ENCODE measurements around the gene PZP. TPM values are rescaled to one million over a fixed set of nuclear protein-coding genes. Genes with fewer than 3 reads are reported as not detected.

PZP gene
- total RNA-seq, 1 experiment from 2014 or later, result not detected

DNA sequence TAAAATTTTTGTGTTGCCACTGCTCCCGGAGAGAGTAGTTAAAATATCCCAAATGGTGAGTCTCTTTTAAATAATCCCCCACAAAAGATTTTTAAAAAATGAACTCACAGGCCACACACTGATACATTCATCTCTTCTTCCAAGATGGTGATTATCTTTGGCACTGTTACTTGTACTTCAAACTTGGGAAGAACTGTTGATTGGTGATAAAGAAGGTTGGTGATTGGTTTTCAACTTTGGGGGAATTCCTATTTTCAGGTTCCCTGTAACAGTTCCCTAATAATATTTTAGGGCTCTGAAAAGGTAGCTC is 99.0 kb downstream of the PZP start:
- no peaks in the 10 kb centered on the region for H3K36me3 ChIP-seq (ENCODE audit: low read depth)
- POLR2A ChIA-PET (ENCODE audit: unreplicated experiment), result no interaction called here
- no peak overlapping the region for H2AFZ ChIP-seq
- no peak overlapping the region for H3K4me2 ChIP-seq
- H3K9me3 ChIP-seq (ENCODE audit: insufficient read depth, low read depth), result no peaks in the 10 kb centered on the region
- no peak overlapping the region for H3K27ac ChIP-seq
- H3K4me1 ChIP-seq (replicated peaks; ENCODE audit: insufficient read depth), result no peaks in the 10 kb centered on the region
- intact Hi-C loops (cut with micrococcal nuclease; ENCODE audit: unreplicated experiment), result no loop called here
- no peak for DNase-seq
- no peaks in the 10 kb centered on the region; the same call in 1 of the 2 replicates for H3K27me3 ChIP-seq (ENCODE audit: insufficient read depth, low read depth)
- no peaks in the 10 kb centered on the region for H3K79me2 ChIP-seq (ENCODE audit: low read depth)
- CTCF ChIA-PET, result no interaction called here
- H3K4me3 ChIP-seq, result no peak overlapping the region
- H3K9me2 ChIP-seq (ENCODE audit: insufficient read depth), result no peaks in the 10 kb centered on the region
- H3F3A ChIP-seq (ENCODE audit: insufficient read depth, low read depth), result no peaks in the 10 kb centered on the region
- no TSS peak for BruUV-seq (replicated peaks)
- H4K20me1 ChIP-seq (ENCODE audit: insufficient read depth), result no peaks in the 10 kb centered on the region
- no peak for TF ChIP-seq EZH2 (IDR thresholded peaks at IDR 0.05; ENCODE audit: low read depth)
- TF ChIP-seq, protein P1, sequence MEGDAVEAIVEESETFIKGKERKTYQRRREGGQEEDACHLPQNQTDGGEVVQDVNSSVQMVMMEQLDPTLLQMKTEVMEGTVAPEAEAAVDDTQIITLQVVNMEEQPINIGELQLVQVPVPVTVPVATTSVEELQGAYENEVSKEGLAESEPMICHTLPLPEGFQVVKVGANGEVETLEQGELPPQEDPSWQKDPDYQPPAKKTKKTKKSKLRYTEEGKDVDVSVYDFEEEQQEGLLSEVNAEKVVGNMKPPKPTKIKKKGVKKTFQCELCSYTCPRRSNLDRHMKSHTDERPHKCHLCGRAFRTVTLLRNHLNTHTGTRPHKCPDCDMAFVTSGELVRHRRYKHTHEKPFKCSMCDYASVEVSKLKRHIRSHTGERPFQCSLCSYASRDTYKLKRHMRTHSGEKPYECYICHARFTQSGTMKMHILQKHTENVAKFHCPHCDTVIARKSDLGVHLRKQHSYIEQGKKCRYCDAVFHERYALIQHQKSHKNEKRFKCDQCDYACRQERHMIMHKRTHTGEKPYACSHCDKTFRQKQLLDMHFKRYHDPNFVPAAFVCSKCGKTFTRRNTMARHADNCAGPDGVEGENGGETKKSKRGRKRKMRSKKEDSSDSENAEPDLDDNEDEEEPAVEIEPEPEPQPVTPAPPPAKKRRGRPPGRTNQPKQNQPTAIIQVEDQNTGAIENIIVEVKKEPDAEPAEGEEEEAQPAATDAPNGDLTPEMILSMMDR (conservative IDR thresholded peaks at IDR 0.05), result no peak

DNA sequence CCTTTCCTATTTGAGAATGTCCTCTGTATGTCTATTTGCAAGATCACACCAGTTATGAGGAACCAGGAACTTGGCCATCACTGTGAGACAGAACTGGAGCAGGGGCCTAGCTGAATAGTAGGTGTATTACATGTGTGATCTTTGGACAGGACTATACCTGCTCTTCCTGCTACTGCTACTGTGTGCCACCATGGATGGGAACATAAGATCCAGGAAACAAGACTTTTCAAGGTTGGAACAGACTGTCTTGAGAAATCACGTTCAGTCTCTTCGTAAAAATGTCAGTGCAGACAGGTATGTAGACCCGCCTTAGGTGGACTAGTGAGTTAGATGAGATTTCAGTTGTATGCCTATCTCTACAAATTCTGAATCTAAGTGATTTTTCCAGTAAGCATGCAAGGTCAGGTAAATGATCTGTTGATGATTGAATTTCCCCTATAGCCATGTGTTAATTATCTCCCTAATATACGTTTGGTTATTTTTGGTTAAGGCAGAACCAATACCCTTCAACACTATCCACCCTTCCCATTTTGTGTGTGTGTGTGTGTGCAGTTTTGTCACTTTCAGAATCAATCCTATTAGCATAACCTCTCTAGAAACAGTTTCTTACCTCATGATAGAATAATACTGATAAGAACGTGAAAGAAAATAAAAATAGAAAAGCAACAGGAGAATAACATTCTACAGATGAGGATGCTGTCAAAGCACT is 99.5 kb downstream of the PZP start:
- Histone ChIP-seq H3K36me3 (ENCODE audit: low read depth) (no peaks in the 10 kb centered on the region), H3F3A (ENCODE audit: insufficient read depth, low read depth) (no peaks in the 10 kb centered on the region), H2AFZ (no peak overlapping the region), H3K9me3 (ENCODE audit: insufficient read depth, low read depth) (no peaks in the 10 kb centered on the region), H3K27me3 (ENCODE audit: insufficient read depth, low read depth) (no peaks in the 10 kb centered on the region; the same call in 1 of the 2 replicates), H3K9me2 (ENCODE audit: insufficient read depth) (no peaks in the 10 kb centered on the region), H3K4me3 (no peak overlapping the region), H3K27ac (no peak overlapping the region), H3K79me2 (ENCODE audit: low read depth) (no peaks in the 10 kb centered on the region), H3K4me1 (replicated peaks; ENCODE audit: insufficient read depth) (no peaks in the 10 kb centered on the region), H3K4me2 (no peak overlapping the region), H4K20me1 (ENCODE audit: insufficient read depth) (no peaks in the 10 kb centered on the region)
- BruUV-seq (replicated peaks), result no TSS peak
- ChIA-PET CTCF (no interaction called here), POLR2A (ENCODE audit: unreplicated experiment) (no interaction called here)
- intact Hi-C loops (cut with micrococcal nuclease; ENCODE audit: unreplicated experiment), result no loop called here
- no peak for DNase-seq
- TF ChIP-seq, protein P1 (conservative IDR thresholded peaks at IDR 0.05), result no peak
- TF ChIP-seq EZH2 (IDR thresholded peaks at IDR 0.05; ENCODE audit: low read depth), result no peak

DNA sequence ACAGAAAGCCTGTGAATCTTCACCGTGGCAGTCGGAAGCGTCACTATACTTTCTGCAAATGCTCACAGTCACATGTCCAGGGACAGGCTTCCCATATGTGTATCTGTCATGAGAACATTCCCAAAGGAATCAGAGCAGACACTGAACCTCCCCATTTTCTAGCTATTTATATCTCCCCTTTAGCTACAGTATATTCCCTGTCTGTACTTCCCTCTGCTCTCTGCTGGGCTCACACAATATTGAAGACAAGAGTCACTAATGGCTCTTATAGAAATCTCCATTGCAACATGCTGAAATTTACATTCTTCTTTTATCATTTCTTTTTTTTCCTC is 100.7 kb downstream of the PZP start:
- intact Hi-C loops (cut with micrococcal nuclease; ENCODE audit: unreplicated experiment), result no loop called here
- BruUV-seq (replicated peaks), result no TSS peak
- H4K20me1 ChIP-seq (ENCODE audit: insufficient read depth), result no peaks in the 10 kb centered on the region
- no peak for DNase-seq
- no peaks in the 10 kb centered on the region for H3K79me2 ChIP-seq (ENCODE audit: low read depth)
- no peak overlapping the region for H3K4me3 ChIP-seq
- TF ChIP-seq EZH2 (IDR thresholded peaks at IDR 0.05; ENCODE audit: low read depth), result no peak
- TF ChIP-seq, protein P1 (conservative IDR thresholded peaks at IDR 0.05), result no peak
- CTCF ChIA-PET, result no interaction called here
- H3K27ac ChIP-seq, result no peak overlapping the region
- no peaks in the 10 kb centered on the region for H3K9me3 ChIP-seq (ENCODE audit: insufficient read depth, low read depth)
- no peak overlapping the region for H2AFZ ChIP-seq
- no peaks in the 10 kb centered on the region for H3F3A ChIP-seq (ENCODE audit: insufficient read depth, low read depth)
- H3K9me2 ChIP-seq (ENCODE audit: insufficient read depth), result no peaks in the 10 kb centered on the region
- H3K27me3 ChIP-seq (ENCODE audit: insufficient read depth, low read depth), result no peaks in the 10 kb centered on the region
- H3K4me2 ChIP-seq, result no peak overlapping the region
- H3K4me1 ChIP-seq (replicated peaks; ENCODE audit: insufficient read depth), result no peaks in the 10 kb centered on the region
- POLR2A ChIA-PET (ENCODE audit: unreplicated experiment), result no interaction called here
- no peaks in the 10 kb centered on the region for H3K36me3 ChIP-seq (ENCODE audit: low read depth)

Data from PC-9 (cell line).